ENCODE data around the gene SP140L.
"Not testable (repeated sequence)": the region's sequence is repeated elsewhere in the genome, so short reads cannot be mapped to it uniquely, and the experiment has no call there.

SP140L gene

GRCh38 chr2:230384986-230385385, 58.0 kb downstream of the SP140L start:
- DNase-seq, result no peak

- no peak for DNase-seq
Observed at GRCh38 chr2:230394301-230394700, 67.3 kb downstream of the SP140L start.

DNA sequence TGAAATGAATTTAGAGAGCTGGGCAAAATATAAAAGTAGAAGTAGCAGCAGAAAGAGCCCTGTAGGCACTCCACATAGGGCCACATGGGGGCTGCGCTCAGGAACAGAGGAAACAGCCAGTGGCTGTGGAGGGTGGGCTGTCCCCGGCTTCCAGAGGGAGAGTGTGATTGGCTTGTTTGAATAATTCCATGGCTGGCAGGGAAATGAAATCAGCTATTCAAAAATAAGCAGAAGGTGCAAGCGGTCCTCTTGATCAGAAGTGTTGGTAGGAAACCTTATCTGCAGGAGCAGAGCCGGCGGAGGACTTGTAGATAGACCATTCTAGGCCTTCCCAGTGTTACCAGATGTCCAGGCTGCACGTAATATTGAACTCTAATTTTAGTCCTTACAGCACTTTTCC, 71.7 kb downstream of the SP140L start:
- DNase-seq, result not testable (repeated sequence)

DNA sequence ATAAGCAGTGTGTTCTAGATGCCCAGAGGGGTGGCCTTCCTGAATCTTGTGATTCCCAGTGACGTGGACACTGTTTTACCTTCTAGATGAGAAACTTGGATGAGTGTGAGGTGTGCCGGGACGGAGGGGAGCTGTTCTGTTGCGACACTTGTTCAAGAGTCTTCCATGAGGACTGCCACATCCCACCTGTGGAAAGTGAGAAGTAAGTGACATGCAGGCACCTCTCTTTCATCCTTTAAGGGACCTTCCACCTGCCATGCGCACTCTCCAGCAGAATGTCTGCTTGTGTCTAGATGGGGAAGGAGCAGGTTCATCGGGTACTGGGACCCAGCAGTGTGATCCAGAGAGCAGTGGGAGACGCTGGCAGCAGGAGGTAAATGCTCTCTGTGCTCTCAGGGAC, 73.0 kb downstream of the SP140L start:
- DNase-seq, result no peak

DNA sequence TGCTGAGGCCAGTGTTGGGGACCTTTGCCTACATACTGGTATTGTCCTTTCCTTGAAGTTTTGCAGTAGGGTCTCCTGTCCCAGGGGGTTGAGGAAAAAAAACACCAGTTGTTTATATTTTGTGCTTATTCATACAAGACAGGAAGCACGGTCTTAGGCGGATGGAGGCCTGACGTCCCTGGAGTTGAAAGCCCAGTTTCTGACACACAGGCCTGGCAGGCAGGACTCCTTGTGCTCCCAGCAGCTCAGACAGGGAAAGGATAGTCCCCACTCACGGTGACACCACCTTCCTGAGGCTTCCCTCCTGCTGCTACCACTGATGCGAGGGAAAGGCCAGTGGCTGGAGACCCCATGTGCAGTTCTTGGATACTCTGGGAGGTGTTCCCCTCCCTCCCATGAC, 73.5 kb downstream of the SP140L start:
- no peak for DNase-seq

DNA sequence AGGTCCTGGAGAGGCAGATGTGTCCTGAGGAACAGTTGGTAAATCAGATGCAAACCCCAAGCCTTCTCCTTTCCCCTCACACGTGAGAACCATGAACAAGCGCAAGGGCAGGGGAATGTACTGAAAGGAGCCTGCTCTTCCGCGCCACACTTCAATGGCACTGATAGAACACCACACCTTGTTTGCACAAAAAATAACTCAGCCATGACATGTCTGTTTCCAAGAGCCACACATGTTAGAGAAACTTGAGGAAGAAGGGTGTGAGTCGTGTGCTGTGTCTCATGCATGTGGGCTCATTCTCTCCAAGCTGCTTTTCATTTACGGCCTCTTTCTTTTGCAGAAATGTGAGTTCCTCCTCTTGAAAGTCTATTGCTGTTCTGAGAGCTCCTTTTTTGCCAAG, 74.0 kb downstream of the SP140L start:
- DNase-seq, result not testable (repeated sequence)

- no peak for DNase-seq
Observed at GRCh38 chr2:230403746-230404145, 76.8 kb downstream of the SP140L start.

- DNase-seq, result no peak
Observed at GRCh38 chr2:230405824-230406223, 78.8 kb downstream of the SP140L start.

DNA sequence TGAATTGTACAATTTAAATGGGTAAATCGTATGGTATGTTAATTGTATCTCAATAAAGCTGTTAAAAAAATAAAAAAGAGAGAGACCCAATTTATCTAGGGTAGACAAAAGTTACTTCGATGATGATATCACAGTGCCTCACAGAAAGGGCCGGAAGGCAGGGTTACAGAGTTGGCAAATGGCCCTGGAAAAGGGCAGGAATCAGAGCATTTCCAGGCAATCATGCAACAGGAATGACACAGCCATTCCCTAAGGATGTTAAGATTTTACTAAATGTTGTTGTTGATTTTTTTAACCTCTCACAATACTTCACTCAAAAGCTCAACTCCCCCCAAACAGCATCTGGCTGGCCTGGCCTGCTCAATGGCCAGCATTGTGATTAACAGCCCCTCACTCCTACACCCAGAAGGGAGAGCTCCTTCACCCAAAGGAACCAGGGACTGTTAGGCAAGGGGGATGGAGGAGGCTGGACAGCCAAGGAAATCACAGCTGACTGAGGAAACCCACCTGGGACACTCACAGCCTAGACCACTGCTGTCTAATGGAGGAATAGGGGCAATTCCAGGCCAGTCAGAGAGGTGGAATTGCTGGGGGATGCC, 81.3 kb downstream of the SP140L start:
- no peak for DNase-seq

DNA sequence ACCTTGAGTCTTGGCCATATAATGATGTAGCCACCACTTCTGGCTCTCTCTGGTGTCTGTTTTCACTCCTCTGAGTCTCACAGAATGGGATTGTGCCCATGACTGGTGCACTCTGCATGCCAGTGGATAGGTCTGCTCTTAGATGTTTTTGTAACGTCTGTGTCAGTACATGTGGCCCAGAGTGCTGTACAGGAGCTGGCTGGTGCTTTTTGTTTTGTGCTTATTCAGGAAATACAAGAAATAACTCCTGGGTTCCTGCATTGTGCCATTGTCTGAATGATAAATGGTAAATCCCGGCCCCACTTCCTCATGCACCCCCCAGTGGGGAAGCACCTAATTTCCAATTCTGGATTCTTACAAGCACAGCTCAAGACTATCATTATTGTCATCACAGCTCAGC, 82.3 kb downstream of the SP140L start:
- DNase-seq, result not testable (repeated sequence)

DNA sequence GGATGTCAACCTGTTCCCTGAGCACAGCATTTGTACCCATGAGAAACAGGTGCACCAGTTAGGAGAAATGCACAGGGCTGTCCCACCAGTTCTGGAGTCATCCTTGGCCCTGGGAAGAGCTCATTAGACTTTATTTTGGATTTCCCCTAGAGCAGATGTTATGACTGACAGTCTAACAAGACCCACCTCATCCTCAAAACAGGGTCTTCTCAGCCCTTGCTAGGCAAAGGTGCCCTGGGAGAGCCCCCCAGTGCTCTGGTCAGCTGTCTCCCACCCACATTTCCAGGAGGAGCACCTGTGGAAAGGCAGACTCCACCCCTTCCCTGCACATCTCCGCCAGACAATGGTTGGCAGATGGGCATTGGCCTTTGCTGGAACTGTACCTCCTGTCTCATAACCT, 83.3 kb downstream of the SP140L start:
- DNase-seq, result no peak

GRCh38 chr2:230410861-230411569, 84.0 kb downstream of the SP140L start:
- DNase-seq, result no peak

- no peak for DNase-seq
Observed at GRCh38 chr2:230411570-230412370, 84.8 kb downstream of the SP140L start.

- DNase-seq, result no peak
Observed at GRCh38 chr2:230412371-230412711, 85.3 kb downstream of the SP140L start.

DNA sequence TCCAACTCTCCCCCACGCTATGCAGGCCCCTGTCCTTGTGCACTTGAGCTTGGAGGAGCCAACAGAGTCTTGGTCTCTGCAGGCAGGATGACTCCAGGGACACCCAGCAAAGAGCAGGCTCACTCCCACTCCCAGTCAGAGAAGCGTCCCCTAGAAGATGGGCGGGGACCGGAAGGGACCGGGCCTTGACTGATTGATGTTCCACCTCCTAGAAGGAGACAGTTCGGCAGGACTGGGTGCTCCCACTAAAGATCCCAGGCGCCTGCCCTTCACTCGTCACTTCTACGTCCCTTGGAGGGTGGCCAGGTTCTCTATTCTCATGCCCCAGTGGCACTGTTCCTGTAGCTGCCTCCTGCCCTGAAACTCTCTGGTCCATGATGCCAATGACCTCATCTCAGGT, 85.9 kb downstream of the SP140L start:
- DNase-seq, result no peak

- no peak for DNase-seq
Observed at GRCh38 chr2:230413479-230413878, 86.5 kb downstream of the SP140L start.

DNA sequence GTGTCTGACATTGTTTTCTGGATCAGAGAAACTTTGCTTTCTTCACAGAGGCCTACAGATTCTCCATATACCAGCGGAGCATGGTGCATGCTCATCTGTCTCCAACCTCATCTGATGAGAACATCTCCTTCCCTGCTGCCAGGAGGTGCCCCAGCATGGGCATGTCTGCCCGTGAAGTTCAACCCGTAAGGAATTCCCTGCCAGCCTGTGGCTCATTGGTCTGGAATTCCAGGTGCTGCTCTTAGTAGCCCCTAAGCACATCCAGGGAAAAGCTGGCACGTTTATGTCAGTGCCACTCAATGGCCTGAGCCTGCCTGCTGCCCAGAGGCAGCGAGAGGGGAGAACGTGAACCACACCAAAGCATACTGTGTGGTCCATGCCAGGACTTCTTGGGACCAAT, 87.3 kb downstream of the SP140L start:
- DNase-seq, result no peak

- DNase-seq, result no peak
Observed at GRCh38 chr2:230416061-230416721, 89.2 kb downstream of the SP140L start, which contains the start of gene SP100. SP100 (plus strand) TSS chr2:230416201; CDS start chr2:230416297, 96 bp downstream.

DNA sequence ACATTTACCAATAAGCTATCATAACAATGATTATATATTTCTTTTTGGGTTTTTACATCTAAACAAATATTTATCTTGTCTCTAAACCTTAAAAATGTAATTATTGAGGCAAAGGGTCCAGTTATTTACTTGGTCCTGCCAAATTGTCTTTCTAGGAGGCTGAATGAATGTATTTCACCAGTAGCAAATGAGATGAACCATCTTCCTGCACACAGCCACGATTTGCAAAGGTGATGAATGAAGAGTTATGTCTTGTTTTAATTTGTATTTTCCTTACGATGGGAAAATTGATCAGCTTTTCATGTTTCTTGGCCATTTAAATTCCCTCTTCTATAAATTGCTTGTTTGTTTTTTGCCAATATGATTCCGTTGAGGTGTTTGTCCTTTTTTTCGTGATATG, 90.4 kb downstream of the SP140L start:
- DNase-seq, result no peak

DNA sequence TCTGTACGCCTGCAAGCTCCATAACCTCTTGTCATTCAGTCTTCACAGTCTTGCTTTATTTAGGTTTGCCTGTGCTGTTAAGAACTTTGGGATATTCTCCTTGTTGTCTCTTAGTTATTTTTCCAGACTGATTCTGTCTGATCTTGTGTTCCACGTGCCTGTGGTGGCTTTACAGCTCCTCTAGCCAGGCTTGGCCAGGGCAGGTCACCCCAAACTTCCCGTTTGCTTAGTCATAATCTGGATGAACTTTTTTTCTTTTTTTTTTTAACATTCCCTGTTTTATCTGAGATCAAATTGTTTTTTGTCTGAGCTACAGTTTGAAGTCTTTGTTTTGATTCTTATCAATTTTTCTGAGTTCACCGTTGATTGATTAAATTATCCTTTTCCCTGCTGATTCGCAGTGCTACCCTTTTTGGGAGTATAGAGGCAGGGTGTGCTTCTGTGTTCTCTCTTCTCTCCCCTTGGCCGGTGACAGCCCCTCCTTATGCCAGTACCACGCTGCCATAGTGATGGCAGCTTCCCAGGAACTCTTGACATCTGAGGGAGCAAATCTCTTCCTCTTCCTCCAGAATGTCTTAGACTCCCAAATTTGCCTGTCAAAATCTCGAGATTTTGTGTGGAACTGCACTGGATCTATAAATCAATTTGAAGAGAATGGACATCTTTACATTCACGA, 91.5 kb downstream of the SP140L start:
- DNase-seq, result no peak

DNA sequence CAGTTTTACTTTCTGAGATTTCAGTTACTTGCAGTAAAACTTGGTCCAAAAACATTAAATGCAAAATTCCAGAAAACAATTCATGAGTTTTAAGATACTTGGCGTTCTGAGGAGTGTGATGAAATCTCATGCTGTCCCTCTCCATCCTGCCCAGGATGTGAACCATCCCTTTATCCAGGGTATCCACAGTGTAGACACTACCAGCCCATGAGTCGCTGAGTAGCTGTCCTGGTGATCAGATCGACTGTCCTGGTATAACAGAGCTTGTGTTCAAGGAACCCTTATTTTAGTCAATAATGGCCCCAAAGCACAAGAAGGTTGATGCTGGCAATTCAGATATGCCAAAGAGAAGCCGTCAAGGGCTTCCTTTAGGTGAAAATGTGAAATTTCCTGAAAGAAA, 92.2 kb downstream of the SP140L start:
- no peak for DNase-seq

- no peak for DNase-seq
Observed at GRCh38 chr2:230422149-230422548, 95.2 kb downstream of the SP140L start.

All from NCI-H1092 (cell line).